Activated CD4-positive, alpha-beta T cell treated with anti-CD3 and anti-CD28 coated beads for 4 hours (primary cell): Measurements from ENCODE around the gene AR.

Experiments
- DNase-seq, 2 donors: peaks; one replicate each; pipeline ENCODE4 v3.0.0-alpha.2; 2020

AR gene

GRCh38 chrX:67732864-67733263, 189.0 kb downstream of the AR start:
- DNase-seq: no peak

- DNase-seq: no peak
Measured at GRCh38 chrX:67734111-67734753, 190.4 kb downstream of the AR start.

DNA sequence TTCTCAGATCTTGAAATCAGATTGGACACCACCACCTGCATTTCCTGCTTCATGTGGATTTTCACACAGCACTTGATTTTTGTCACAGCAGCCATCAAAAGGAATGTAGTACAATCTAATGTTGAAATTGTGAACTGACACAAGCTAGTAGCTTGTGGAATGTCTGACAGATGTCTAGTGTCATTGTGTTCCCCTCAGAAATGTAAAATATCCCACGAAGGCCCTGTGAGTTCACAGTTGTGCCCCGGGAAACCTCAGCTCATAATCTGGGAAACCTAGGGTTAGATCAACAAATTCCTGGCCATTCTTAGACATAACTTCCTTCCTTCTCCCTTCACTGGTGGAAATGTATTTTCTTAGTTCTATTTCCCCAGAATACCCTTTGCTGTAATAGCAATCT, 205.7 kb downstream of the AR start:
- no peak for DNase-seq

DNA sequence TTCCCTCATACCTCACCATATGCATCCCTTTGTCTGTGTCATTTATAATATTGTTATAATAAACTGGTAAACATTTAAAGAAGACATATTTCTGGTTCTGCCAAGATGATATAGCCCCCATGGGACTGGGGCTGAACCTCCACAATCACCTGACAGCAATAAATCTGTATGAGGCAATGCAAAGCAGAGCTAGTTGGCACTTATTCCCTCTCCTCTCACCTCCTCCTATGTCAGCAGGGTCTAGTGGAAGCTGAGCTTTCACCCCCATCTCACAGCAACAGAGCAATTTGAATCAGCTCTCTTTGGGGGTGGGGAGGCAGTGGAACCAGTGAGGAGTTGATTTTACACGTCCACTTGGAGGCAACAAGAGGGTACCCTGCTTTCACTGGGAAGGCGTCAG, 206.9 kb downstream of the AR start:
- no peak for DNase-seq

DNA sequence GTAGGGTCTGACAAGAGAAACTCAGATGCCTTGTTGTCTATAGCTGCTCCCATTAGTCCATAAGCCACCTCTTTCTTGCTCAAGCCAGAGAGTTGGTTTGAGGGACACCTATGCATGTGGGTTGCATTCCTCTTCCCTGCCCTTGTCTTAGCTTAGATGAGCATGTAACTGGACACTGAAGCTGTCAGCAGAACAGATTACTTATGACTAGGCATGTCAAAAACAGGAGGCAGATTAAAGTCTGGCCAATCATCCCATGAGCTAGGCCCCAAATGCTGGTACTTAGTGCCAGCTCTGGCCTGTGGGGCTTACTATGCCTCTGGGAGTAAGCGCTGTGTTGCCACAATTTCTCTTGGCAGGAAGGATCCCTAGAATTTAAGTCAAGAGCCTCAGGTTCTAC, 215.2 kb downstream of the AR start:
- no peak for DNase-seq

DNA sequence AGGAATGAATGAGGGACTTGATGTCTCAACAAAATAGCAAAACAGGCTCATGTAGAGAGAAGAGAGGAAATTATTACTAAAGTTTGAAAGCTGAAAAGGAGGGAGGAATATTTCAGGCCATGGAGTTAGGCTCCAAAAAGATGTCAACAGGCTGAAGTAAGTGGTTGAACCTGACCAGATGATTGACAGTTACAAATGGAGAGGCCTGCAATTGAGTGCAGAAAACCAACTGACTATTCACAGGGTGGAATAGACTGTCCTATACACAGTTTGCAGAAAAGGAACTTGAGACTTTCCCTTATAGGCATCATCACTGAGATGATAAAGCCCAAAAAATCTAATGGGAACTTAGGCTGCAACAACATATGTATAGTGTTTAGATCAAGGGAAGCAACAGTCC, 233.3 kb downstream of the AR start:
- no peak for DNase-seq

DNA sequence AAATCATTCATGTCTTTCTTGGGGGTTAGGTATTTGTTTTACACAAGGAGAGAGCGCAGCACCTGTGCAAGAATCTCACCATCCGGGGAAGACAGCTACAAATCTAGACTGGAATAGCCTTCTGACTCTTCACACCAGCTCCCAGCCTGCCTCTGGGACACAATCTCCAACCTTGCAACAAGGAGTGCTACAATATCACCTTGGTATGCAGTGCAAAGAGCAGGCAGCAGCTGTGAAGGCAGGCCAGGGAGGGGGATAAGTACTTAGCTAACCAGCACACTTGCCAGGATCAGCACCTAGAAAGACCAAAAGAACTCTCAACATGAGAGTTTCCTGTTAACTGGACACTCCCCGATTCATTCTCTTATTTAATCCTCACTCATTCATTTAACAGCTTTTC, 235.3 kb downstream of the AR start:
- no peak for DNase-seq
